Ascending aorta (tissue), 2 donors: ENCODE measurements around the gene PRRX1. TPM values are rescaled to one million over a fixed set of nuclear protein-coding genes. Genes with fewer than 3 reads are reported as not detected.

ENCODE experiments used
- DNase-seq, 2 donors: peaks; one replicate each; pipeline ENCODE4 v3.0.0-alpha.2; 2019; ENCODE audit warnings: low spot score in 2 of 2
- H3K27ac ChIP-seq, 2 donors: fragments of 200-600 bp; sonication (generic); one replicate each; pipeline ENCODE4 v1.5.1; 2016 to 2017; ENCODE audit warnings: mild to moderate bottlenecking in 1 of 2
- H3K27me3 ChIP-seq: fragments of 200-600 bp; sonication (generic); one replicate; pipeline ENCODE4 v1.5.1; 2017
- H3K36me3 ChIP-seq, 2 donors: fragments of 200-600 bp; sonication (generic); one replicate each; pipeline ENCODE4 v1.5.1; 2016
- H3K4me1 ChIP-seq, 2 donors: fragments of 200-600 bp; sonication (generic); one replicate each; pipeline ENCODE4 v1.5.1; 2016 to 2017; ENCODE audit warnings: mild to moderate bottlenecking in 1 of 2
- H3K4me3 ChIP-seq, 2 donors: fragments of 200-600 bp; sonication (generic); one replicate each; pipeline ENCODE4 v1.5.1; 2016 to 2017; ENCODE audit warnings: mild to moderate bottlenecking in 1 of 2
- H3K9me3 ChIP-seq, 2 donors: fragments of 200-600 bp; sonication (generic); one replicate each; pipeline ENCODE4 v1.5.1; 2016
- CTCF ChIP-seq, 3 experiments: fragments of 200-600 bp in 2 of 3; fragments of 450-650 bp in 1 of 3; sonication (generic) in 2 of 3; IDR thresholded peaks; one replicate each; pipeline ENCODE4 v1.5.1; 2016 to 2019; ENCODE audit warnings: antibody characterized with exemption in 3 of 3, mild to moderate bottlenecking in 1 of 3, moderate library complexity in 1 of 3
- intact Hi-C: fragments of 100-400 bp; cut with DNase I; formaldehyde crosslinking; loops from one replicate; pipeline ENCODE4 v1.15.1; 2023
- total RNA-seq: library from RNA; depleted of rRNA; stranded (reverse); fragments of >200 nt; gene quantifications from one replicate; pipeline ENCODE4 v1.1.0, GENCODE V29; 2016

The PRRX1 gene
- total RNA-seq, 1 donor from 2014 or later: 123 TPM

DNA sequence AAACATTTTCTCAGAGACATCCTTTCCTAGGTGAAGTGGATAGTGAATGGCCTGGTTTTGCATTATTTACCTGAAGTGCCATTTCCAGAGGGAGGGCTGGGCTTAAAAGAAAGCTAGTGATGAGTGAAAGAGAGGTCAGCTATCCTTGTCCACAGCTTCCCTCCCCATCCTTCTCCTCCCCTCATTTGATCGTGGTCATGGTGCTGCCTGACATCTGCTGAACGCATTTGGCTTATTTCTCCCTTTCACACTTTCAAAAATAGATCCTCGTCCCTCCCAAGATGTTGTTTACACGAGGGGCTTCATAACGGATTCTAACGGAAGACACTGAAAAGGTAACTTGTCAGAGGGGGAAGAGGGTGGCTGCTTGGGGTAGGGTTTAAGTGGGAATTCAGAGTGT lies 66.1 kb downstream of the PRRX1 start:
- no peak overlapping the region for H3K4me3 ChIP-seq
- H3K27me3 ChIP-seq: no peaks in the 10 kb centered on the region
- peaks cover 8 to 23% of the 10 kb centered on the region in 2 donors for H3K36me3 ChIP-seq
- TF ChIP-seq CTCF (IDR thresholded peaks at IDR 0.05): no peak
- H3K27ac ChIP-seq: peak overlapping the region; percentile 75 to 82
- H3K9me3 ChIP-seq: no peaks in the 10 kb centered on the region
- H3K4me1 ChIP-seq: peaks cover 4 to 8% of the 10 kb centered on the region in 2 donors
- intact Hi-C loops: loop anchor here (10.0 kb wide), 1 partner anchor 45 kb away; no protein-coding TSS in a partner anchor
- no peak for DNase-seq

GRCh38 chr1:170730438-170730837 lies 66.5 kb downstream of the PRRX1 start:
- intact Hi-C loops: loop anchor here (10.0 kb wide), 1 partner anchor 46 kb away; no protein-coding TSS in a partner anchor
- peak overlapping the region; percentile 75 to 82 for H3K27ac ChIP-seq
- no peak for TF ChIP-seq CTCF (IDR thresholded peaks at IDR 0.05)

DNA sequence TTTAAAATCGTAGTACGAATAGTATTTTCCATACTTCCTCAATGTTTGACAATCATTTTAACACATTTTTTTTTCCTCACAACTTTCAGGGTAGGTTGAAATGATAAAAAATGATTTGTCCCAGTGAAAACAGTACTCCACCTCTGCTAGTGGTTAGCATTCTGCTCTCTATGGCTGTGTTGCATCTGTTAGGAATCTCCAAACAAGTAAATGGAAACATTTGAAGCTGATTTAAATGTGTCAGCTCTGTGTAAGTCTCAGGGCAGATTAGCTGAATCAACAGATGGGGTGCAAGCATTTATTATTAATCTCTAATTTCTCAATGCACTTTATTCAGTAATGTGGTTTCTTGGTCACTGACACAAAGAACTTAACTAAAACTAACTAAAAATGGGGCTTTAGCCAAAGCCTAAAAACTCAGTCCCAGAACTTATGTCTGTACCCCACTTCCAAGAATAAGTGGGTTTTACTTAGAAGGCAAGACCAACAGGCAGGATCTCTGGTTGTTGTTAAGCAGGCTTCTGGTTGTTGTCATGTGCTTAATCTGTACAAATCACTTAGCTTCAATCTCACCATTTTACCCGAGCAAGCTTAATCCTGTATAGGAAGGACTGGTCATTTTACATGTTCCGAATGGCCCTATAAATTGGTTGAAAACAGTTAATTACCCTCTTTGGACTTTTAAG lies 67.8 kb downstream of the PRRX1 start:
- Histone ChIP-seq H3K9me3 (no peaks in the 10 kb centered on the region), H3K27ac (peak overlapping the region; percentile 12 to 17), H3K4me3 (no peak overlapping the region), H3K36me3 (peaks cover 0 to 12% of the 10 kb centered on the region in 2 donors), H3K27me3 (no peaks in the 10 kb centered on the region), H3K4me1 (peaks cover 4 to 8% of the 10 kb centered on the region in 2 donors)
- no peak for DNase-seq
- intact Hi-C loops: loop anchor here (10.0 kb wide), 1 partner anchor 47 kb away; no protein-coding TSS in a partner anchor
- no peak for TF ChIP-seq CTCF (IDR thresholded peaks at IDR 0.05)

More at GRCh38 chr1:170730438-170730837, 66.5 kb downstream of the PRRX1 start:
- Histone ChIP-seq H3K27me3 (no peaks in the 10 kb centered on the region), H3K36me3 (peaks cover 8 to 19% of the 10 kb centered on the region in 2 donors), H3K4me1 (peaks cover 4 to 8% of the 10 kb centered on the region in 2 donors), H3K9me3 (no peaks in the 10 kb centered on the region), H3K4me3 (no peak overlapping the region)
- no peak for DNase-seq

GRCh38 chr1:170732252-170732588 lies 68.3 kb downstream of the PRRX1 start:
- no peak for TF ChIP-seq CTCF (IDR thresholded peaks at IDR 0.05)
- peak overlapping the region; percentile 12 to 17 for H3K27ac ChIP-seq
- intact Hi-C loops: loop anchor here (10.0 kb wide), 1 partner anchor 47 kb away; no protein-coding TSS in a partner anchor

DNA sequence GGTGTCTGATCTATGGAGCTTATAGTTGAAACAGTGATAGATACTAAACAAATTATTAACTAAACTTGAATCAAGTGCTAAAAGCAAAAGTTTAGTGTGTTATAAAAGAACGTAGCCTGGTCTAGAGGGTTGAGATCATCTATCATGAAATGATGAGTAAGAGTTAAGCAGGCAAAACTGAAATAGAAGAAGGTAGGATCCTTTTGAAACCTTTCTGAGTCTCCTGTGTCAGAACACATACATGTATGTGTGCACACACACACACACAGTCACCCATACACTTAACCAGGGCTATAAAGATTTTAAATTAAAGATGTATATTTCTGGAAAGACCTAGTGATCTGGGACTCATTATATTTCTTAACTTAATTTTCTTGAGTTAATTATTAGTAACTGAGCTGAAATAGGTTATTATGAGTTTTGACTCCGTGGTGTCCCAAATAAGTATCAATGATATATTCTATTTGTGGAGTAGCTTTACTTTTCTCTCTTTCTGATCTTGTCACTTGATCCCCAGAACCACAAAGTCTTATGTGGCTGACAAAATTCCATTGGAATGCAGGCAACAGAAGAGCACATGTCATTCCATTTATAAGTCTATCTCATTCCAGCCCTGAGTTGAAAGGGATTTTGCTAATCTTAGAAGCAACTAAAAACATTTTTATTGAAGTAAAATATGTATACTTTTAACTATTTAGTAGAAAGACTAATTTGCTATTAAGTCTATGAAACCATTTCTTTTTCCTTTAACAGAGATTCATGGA lies 70.7 kb downstream of the PRRX1 start:
- Histone ChIP-seq H3K27me3 (no peaks in the 10 kb centered on the region), H3K36me3 (peaks cover 0 to 15% of the 10 kb centered on the region in 2 donors), H3K4me3 (no peak overlapping the region), H3K27ac (no peak overlapping the region), H3K4me1 (peaks cover 0 to 8% of the 10 kb centered on the region in 2 donors), H3K9me3 (no peaks in the 10 kb centered on the region)
- TF ChIP-seq CTCF (IDR thresholded peaks at IDR 0.05): no peak
- intact Hi-C loops: loop anchor here (10.0 kb wide), 1 partner anchor 50 kb away; no protein-coding TSS in a partner anchor
- no peak for DNase-seq

More at GRCh38 chr1:170732252-170732588, 68.3 kb downstream of the PRRX1 start:
- H3K4me3 ChIP-seq: no peak overlapping the region
- H3K36me3 ChIP-seq: peaks cover 0 to 15% of the 10 kb centered on the region in 2 donors
- H3K9me3 ChIP-seq: no peaks in the 10 kb centered on the region
- no peaks in the 10 kb centered on the region for H3K27me3 ChIP-seq
- no peak for DNase-seq
- H3K4me1 ChIP-seq: peaks cover 4 to 8% of the 10 kb centered on the region in 2 donors
